CD4-positive, CD25-positive, alpha-beta regulatory T cell (primary cell): Measurements from ENCODE around the gene MAP3K13. TPM values are rescaled to one million over a fixed set of nuclear protein-coding genes. Genes with fewer than 3 reads are reported as not detected.

Experiments used
- ATAC-seq, 2 donors: fragments of 150-1000 bp; cut with Tn5 transposase; one replicate each; pipeline ENCODE4 v1.10.0; 2021; ENCODE audit warnings: low read depth in 2 of 2, moderate number of reproducible peaks in 2 of 2, moderate library complexity in 1 of 2
- DNase-seq, 3 donors: peaks; one replicate each; pipeline versions ENCODE4 v3.0.0 to v3.0.0-alpha.2; 2012 to 2022; ENCODE audit warnings: mixed read lengths in 1 of 3
- H3K27ac ChIP-seq: one replicate; pipeline ENCODE4 v1.7.0; 2013; ENCODE audit warnings: mild to moderate bottlenecking, low read length; ENCODE audit not compliant: insufficient read depth, poor library complexity, severe bottlenecking
- H3K27me3 ChIP-seq: one replicate; pipeline ENCODE4 v1.7.0; 2013; ENCODE audit warnings: low read length; ENCODE audit not compliant: control insufficient read depth, insufficient read depth
- H3K36me3 ChIP-seq: one replicate; pipeline ENCODE4 v1.7.0; 2013; ENCODE audit warnings: mild to moderate bottlenecking, low read length, moderate library complexity; ENCODE audit not compliant: control insufficient read depth, insufficient read depth
- H3K4me1 ChIP-seq: 2 replicates; pipeline ENCODE4 v1.7.0; 2013; ENCODE audit warnings: mild to moderate bottlenecking, low read length; ENCODE audit not compliant: insufficient read depth, control insufficient read depth, poor library complexity, severe bottlenecking
- H3K4me3 ChIP-seq: one replicate; pipeline ENCODE4 v1.7.0; 2013; ENCODE audit warnings: low read depth, mild to moderate bottlenecking, low read length, moderate library complexity
- H3K9me3 ChIP-seq, 2 experiments: 1 replicate in 1 of 2; 2 replicates in 1 of 2; pipeline ENCODE4 v1.7.0; 2013; ENCODE audit warnings: low read length in 2 of 2, mild to moderate bottlenecking in 1 of 2, moderate library complexity in 1 of 2; ENCODE audit not compliant: control insufficient read depth in 2 of 2
- H3K27ac Mint-ChIP-seq, 3 donors: one replicate each; pipeline ENCODE4 v1.8.0; 2020 to 2022; ENCODE audit warnings: mild to moderate bottlenecking in 3 of 3, mixed read lengths in 3 of 3, moderate library complexity in 2 of 3
- H3K27me3 Mint-ChIP-seq: one replicate; pipeline ENCODE4 v1.8.0; 2022; ENCODE audit warnings: mild to moderate bottlenecking, mixed read lengths
- H3K36me3 Mint-ChIP-seq: one replicate; pipeline ENCODE4 v1.8.0; 2020; ENCODE audit warnings: mixed read lengths
- H3K4me1 Mint-ChIP-seq, 4 donors: one replicate each; pipeline ENCODE4 v1.8.0; 2020 to 2022; ENCODE audit warnings: mixed read lengths in 4 of 4, mild to moderate bottlenecking in 1 of 4
- H3K4me3 Mint-ChIP-seq, 4 donors: one replicate each; pipeline ENCODE4 v1.8.0; 2020 to 2022; ENCODE audit warnings: mild to moderate bottlenecking in 4 of 4, mixed read lengths in 4 of 4, moderate library complexity in 3 of 4
- H3K9me3 Mint-ChIP-seq, 7 donors: one replicate each; pipeline ENCODE4 v1.8.0; 2020 to 2022; ENCODE audit warnings: mixed read lengths in 7 of 7, mild to moderate bottlenecking in 3 of 7, moderate library complexity in 2 of 7
- polyA plus RNA-seq, 4 donors: library from polyadenylated mRNA; unstranded; fragments of 300-500 nt; fragmentation: Illumina TruSeq; gene quantifications; one replicate each; pipeline ENCODE4 v1.2.3, GENCODE V29; 2021
- total RNA-seq: library from RNA; stranded (reverse); gene quantifications from one replicate; pipeline ENCODE4 v1.2.3, GENCODE V29; 2022

Gene MAP3K13
- total and polyA plus RNA-seq, 5 donors from 2014 or later, result 3.7 to 29.7 (median 22.2) TPM

DNA sequence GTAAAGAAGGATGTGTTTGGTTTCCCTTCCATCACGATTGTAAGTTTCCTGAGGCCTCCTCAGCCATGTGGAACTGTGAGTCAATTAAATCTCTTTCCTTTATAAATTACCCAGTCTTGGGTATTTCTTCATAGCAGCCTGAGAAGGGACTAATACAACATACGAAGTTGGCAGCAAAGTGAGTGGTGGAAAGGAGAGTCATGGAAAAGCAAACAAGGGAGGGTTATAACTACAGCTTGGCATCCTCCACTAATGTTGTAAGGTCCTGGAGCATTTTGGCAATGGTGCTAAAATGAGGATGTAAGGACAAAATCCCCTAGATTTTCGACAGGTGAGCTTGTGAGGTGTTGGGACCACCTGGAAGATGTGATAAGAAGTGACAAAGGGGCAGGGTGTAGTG, 141.7 kb downstream of the MAP3K13 start:
- Mint-ChIP-seq H3K27ac (no peak overlapping the region), H3K4me1 (peaks cover 0 to 1% (median 0%) of the 10 kb centered on the region in 4 donors), H3K4me3 (no peak overlapping the region), H3K9me3 (no peaks in the 10 kb centered on the region), H3K36me3 (no peaks in the 10 kb centered on the region), H3K27me3 (peaks cover 19% of the 10 kb centered on the region)
- no peak for DNase-seq
- no peaks in the 10 kb centered on the region for H3K9me3 ChIP-seq
- no peak for ATAC-seq
- H3K36me3 ChIP-seq, result no peaks in the 10 kb centered on the region
- H3K4me1 ChIP-seq, result no peaks in the 10 kb centered on the region
- H3K4me3 ChIP-seq, result no peak overlapping the region
- H3K27me3 ChIP-seq, result peaks cover 2% of the 10 kb centered on the region
- no peak overlapping the region for H3K27ac ChIP-seq

DNA sequence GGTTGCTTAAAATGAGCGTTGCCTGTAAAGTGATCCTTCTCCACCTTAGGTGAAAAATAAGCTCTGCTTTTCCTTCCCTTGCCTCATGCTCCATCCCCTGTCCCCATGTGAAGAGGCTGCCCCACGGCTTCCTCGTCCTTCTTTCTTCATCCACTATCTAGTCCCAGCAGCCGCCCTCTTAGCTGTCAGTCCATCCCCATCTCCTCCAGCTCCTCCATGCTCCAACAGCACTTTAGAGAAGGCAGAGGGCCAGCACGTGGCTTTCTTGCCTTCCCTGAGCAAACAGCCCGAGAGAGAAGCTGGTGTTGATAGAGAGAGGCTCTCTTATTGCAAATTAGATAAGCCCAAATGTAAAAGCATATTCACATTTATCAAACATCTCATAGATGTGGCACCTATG, 144.9 kb downstream of the MAP3K13 start:
- ATAC-seq, result no peak
- Mint-ChIP-seq H3K27ac (peak overlapping the region in 1 of 3 donors; percentile 2), H3K36me3 (no peaks in the 10 kb centered on the region), H3K9me3 (no peaks in the 10 kb centered on the region), H3K27me3 (peaks cover 15% of the 10 kb centered on the region), H3K4me1 (no peaks in the 10 kb centered on the region), H3K4me3 (no peak overlapping the region)
- no peaks in the 10 kb centered on the region for H3K4me1 ChIP-seq
- H3K4me3 ChIP-seq, result no peak overlapping the region
- no peak overlapping the region for H3K27ac ChIP-seq
- no peaks in the 10 kb centered on the region for H3K9me3 ChIP-seq
- H3K36me3 ChIP-seq, result no peaks in the 10 kb centered on the region
- H3K27me3 ChIP-seq, result peaks cover 2% of the 10 kb centered on the region
- DNase-seq, result no peak

DNA sequence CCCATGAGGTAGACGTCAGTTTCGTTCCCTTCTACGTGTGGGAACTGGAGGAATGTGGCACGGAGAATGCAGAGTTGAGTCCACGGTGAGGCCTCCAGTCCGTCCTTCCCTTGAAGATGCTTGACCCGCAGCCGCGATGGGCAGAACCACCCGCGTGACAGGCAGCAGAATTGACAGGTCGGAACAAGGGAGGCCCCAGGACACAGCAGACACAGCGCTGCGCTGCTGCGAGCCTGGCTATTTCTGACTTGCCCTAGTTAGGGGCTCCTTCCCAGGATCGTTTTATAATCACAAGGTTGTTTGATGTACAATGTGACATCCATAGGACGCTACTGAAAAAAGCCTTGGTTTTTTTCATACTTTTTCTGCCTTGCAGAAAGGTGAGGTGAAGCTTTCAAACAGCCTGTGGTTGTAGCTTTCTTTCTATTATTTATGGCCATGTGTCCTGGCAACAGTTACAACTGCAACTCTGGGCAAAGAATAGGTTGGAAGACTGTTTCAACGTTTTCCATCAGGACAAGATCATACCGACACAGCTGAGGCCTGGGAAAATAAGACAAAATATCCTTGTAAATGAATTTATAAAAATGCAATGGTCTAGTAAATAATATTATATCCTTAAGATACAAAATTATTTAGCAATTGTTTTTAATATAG, 145.5 kb downstream of the MAP3K13 start:
- Mint-ChIP-seq H3K4me1 (no peaks in the 10 kb centered on the region), H3K36me3 (no peaks in the 10 kb centered on the region), H3K27me3 (peaks cover 16% of the 10 kb centered on the region), H3K4me3 (no peak overlapping the region), H3K27ac (no peak overlapping the region), H3K9me3 (no peaks in the 10 kb centered on the region)
- Histone ChIP-seq H3K4me1 (no peaks in the 10 kb centered on the region), H3K36me3 (no peaks in the 10 kb centered on the region), H3K27me3 (peaks cover 2% of the 10 kb centered on the region), H3K27ac (no peak overlapping the region), H3K9me3 (no peaks in the 10 kb centered on the region), H3K4me3 (no peak overlapping the region)
- ATAC-seq (no peak), DNase-seq (no peak)

DNA sequence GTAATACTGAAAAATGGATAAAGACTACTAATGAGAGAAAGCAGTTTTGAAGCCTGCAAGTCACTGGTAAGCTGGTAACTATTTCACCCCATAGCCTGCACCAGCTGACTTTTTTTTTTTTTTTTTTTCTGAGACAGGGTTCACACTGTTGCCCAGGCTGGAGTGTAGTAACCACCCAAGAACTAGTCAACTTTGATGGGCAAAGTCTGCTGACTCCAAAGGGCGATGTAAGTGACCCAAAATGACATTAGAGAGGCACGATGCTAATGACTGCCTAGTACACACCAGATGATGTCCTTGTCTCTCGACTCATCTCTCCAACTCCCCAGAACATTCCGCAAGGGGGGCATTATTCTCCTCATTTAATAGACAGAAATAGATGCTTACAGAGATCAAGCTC, 148.8 kb downstream of the MAP3K13 start:
- H3K27me3 Mint-ChIP-seq, result peaks cover 13% of the 10 kb centered on the region
- Histone ChIP-seq H3K27me3 (peaks cover 2% of the 10 kb centered on the region), H3K4me1 (no peaks in the 10 kb centered on the region), H3K9me3 (no peaks in the 10 kb centered on the region), H3K4me3 (no peak overlapping the region), H3K27ac (no peak overlapping the region), H3K36me3 (no peaks in the 10 kb centered on the region)
- H3K4me1 Mint-ChIP-seq, result no peaks in the 10 kb centered on the region
- H3K4me3 Mint-ChIP-seq, result no peak overlapping the region
- DNase-seq (no peak), ATAC-seq (no peak)
- H3K9me3 Mint-ChIP-seq, result no peaks in the 10 kb centered on the region
- H3K36me3 Mint-ChIP-seq, result no peaks in the 10 kb centered on the region
- peak overlapping the region in 1 of 3 donors; percentile 26 for H3K27ac Mint-ChIP-seq

DNA sequence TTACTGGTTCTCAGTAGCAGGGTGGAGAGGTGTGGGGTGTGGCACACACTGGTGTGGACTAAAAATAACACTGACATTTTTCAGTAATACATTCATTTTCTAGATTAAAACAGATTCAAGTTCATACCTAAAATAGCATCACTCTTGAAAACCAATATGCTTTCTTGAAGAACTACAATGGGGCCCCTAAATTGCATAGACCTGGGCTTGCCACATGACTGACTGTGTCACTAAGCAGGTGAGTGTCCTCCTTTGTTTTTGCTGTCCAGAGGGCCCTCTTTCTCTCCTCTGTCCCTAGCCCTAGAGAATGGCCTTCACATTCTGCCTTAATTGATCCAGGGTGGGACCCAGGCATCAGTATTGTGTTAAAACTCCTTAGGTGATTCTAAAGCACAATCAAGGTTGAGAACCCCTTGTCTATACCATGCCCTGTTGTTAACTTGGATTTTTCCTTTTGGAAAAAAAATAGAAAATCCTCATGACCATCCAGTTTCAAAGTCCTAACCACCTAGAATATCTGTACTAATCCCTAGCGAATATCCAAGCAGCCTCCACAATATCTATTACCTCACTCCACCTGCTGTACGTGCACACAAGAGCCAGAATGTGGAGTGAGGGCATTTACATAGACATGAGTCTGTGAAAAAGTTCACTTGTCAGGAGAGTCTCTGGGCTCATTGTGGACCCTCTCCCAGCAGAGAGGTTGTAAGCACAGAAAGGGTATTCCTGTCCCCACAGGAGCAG, 154.6 kb downstream of the MAP3K13 start:
- Mint-ChIP-seq H3K4me3 (no peak overlapping the region), H3K36me3 (no peaks in the 10 kb centered on the region), H3K27me3 (peaks cover 23% of the 10 kb centered on the region), H3K9me3 (no peaks in the 10 kb centered on the region), H3K27ac (no peak overlapping the region), H3K4me1 (no peaks in the 10 kb centered on the region)
- Histone ChIP-seq H3K27ac (no peak overlapping the region), H3K4me1 (no peaks in the 10 kb centered on the region), H3K27me3 (peaks cover 5% of the 10 kb centered on the region), H3K36me3 (no peaks in the 10 kb centered on the region), H3K4me3 (no peak overlapping the region), H3K9me3 (no peaks in the 10 kb centered on the region)
- DNase-seq (no peak), ATAC-seq (no peak)

DNA sequence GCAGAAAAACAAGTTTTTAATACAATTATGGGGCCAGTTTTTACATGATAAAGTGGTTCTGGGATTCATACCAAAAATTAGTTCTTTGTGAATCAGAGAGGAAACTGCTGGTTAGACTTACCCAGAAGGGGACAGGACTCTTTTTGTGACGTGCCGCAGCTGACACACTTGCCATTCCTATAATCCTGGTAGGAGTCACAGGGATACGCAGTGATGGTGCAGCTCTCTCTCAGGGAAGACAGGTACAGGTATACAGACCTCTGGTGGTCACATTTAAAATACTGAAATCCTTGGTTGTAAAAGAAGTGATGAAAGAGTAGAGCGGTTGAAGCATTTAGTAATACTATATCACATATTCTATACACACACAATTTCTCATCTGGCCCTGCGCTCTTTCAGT, 156.1 kb downstream of the MAP3K13 start:
- H3K36me3 Mint-ChIP-seq, result no peaks in the 10 kb centered on the region
- no peak overlapping the region for H3K27ac Mint-ChIP-seq
- H3K4me3 Mint-ChIP-seq, result no peak overlapping the region
- Histone ChIP-seq H3K9me3 (no peaks in the 10 kb centered on the region), H3K4me3 (no peak overlapping the region), H3K27ac (no peak overlapping the region), H3K27me3 (peaks cover 5% of the 10 kb centered on the region), H3K36me3 (no peaks in the 10 kb centered on the region), H3K4me1 (no peaks in the 10 kb centered on the region)
- DNase-seq, result no peak
- peaks cover 28% of the 10 kb centered on the region for H3K27me3 Mint-ChIP-seq
- peaks cover 0 to under 1% (median 0%) of the 10 kb centered on the region in 7 donors for H3K9me3 Mint-ChIP-seq
- ATAC-seq, result no peak
- H3K4me1 Mint-ChIP-seq, result no peaks in the 10 kb centered on the region

DNA sequence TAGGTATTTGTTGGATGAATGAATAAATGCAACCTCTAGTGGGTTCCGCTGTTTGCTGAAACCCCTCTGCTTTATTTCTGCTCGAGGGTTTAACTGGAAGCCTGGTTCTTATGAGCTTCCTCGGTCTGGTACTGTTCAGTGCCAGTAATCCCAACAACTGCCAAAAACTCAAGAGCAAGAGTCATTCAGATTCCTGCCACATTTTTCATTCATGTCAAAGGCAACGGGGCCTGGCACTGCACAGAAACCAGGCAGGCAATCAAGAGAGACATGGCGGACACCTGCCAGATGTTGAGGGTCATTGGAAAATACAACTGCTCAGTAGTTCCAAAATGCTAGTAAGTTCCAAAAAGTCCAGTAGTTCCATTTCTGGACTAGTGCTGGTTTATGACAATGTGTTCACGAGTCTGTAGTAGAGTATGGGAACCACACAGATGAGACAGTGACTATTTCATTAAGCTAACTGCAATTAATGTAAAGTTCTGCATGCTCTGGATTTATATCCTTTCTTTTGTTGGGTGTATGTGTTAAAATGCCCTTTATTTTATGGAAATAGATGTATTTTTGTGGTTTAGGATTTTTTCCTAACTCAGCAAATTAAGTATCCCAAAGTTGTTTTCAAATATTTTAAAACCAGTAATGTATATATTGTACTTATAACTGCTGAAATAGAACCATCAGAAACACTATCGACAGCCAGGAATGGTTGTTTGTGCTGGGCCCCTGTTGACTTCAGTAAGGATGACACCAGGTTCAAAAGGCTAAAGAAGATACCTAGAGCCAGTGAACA, 158.6 kb downstream of the MAP3K13 start:
- Mint-ChIP-seq H3K27me3 (peaks cover 29% of the 10 kb centered on the region), H3K4me3 (peak overlapping the region in 1 of 4 donors; percentile 4)
- H3K4me1 ChIP-seq, result no peaks in the 10 kb centered on the region

More for the DNA sequence above, 158.6 kb downstream of the MAP3K13 start:
- H3K9me3 Mint-ChIP-seq, result peaks cover 0 to 2% (median 0%) of the 10 kb centered on the region in 7 donors
- no peak for ATAC-seq
- H3K36me3 Mint-ChIP-seq, result no peaks in the 10 kb centered on the region
- no peaks in the 10 kb centered on the region for H3K4me1 Mint-ChIP-seq
- Histone ChIP-seq H3K4me3 (no peak overlapping the region), H3K9me3 (no peaks in the 10 kb centered on the region), H3K27me3 (peaks cover 5% of the 10 kb centered on the region), H3K36me3 (no peaks in the 10 kb centered on the region), H3K27ac (no peak overlapping the region)
- DNase-seq, result no peak
- no peak overlapping the region for H3K27ac Mint-ChIP-seq
